HCT116 (cell line): ENCODE results near the gene ADCY2. TPM values are rescaled to one million over a fixed set of nuclear protein-coding genes. Genes with fewer than 3 reads are reported as not detected.

ENCODE experiments used
- ATAC-seq: fragments of 200-7000 bp; cut with Tn5 transposase; 2 replicates; pipeline ENCODE4 v1.9.1; 2020; ENCODE audit warnings: mild to moderate bottlenecking, moderate library complexity
- BruUV-seq: library from RNA; stranded (reverse); fragments of 400-500 nt; replicated peaks from 2 replicates; lab custom pipeline; 2021; lab: Mats Ljungman, UMichigan
- CTCF ChIA-PET: fragments of 300-600 bp; sonication (Branson Sonifier 250); formaldehyde crosslinking; loops from one replicate; lab custom pipeline; 2021; ENCODE audit warnings: antibody characterized with exemption; lab: Charles Lee
- POLR2A ChIA-PET: fragments of 300-600, 350-600 bp; sonication (Branson Sonifier 250); formaldehyde crosslinking; loops from one replicate; lab custom pipeline; 2021; ENCODE audit warnings: antibody characterized with exemption; lab: Charles Lee
- RAD21 ChIA-PET, 2 experiments: fragments of 300-600 bp; sonication (Branson Sonifier 250); formaldehyde crosslinking; loops; one replicate each; lab custom pipeline; 2023; ENCODE audit warnings: low total read pairs in 2 of 2; ENCODE audit not compliant: uncharacterized antibody in 2 of 2, unreplicated experiment in 2 of 2, low non-redundant PET in 1 of 2; lab: Charles Lee
- DNase-seq: peaks from one replicate; pipeline ENCODE4 v3.0.0-alpha.2; 2010; ENCODE audit warnings: low read depth, low spot score
- H2AFZ ChIP-seq: fragments of 200-600 bp; shearing (Covaris generic), sonication (generic); 2 replicates; pipeline ENCODE4 v1.6.1; 2017; ENCODE audit warnings: low read depth, mixed run types, mixed read lengths, antibody characterized with exemption, low read length; ENCODE audit not compliant: poor library complexity, severe bottlenecking
- H3K27ac ChIP-seq: 2 replicates; pipeline ENCODE4 v1.5.1; 2012; ENCODE audit warnings: low read depth, low read length
- H3K27me3 ChIP-seq: fragments of 200-600 bp; sonication (generic); 2 replicates; pipeline ENCODE4 v1.6.1; 2016; ENCODE audit warnings: mixed run types, low read length, mixed read lengths; ENCODE audit not compliant: insufficient read depth
- H3K36me3 ChIP-seq, 2 experiments: fragments of 200-500 bp in 1 of 2; fragments of 200-600 bp in 1 of 2; sonication (Bioruptor generic) in 1 of 2; sonication (generic) in 1 of 2; 2 replicates each; pipeline versions ENCODE4 v1.5.1 to v1.6.1; 2014 to 2016; ENCODE audit warnings: low read length in 2 of 2, inconsistent platforms in 1 of 2, mixed read lengths in 1 of 2, mixed run types in 1 of 2; ENCODE audit not compliant: insufficient read depth in 2 of 2, control insufficient read depth in 1 of 2
- H3K4me1 ChIP-seq, 2 experiments: fragments of 200-600 bp in 1 of 2; sonication (generic) in 1 of 2; 2 replicates each; pipeline versions ENCODE4 v1.5.1 to v1.6.1; 2012 to 2017; ENCODE audit warnings: low read length in 2 of 2, inconsistent platforms in 1 of 2, mild to moderate bottlenecking in 1 of 2, mixed read lengths in 1 of 2, mixed run types in 1 of 2, moderate library complexity in 1 of 2; ENCODE audit not compliant: insufficient read depth in 2 of 2, control insufficient read depth in 1 of 2
- H3K4me2 ChIP-seq: fragments of 200-600 bp; sonication (generic); 2 replicates; pipeline ENCODE4 v1.6.1; 2017; ENCODE audit warnings: mixed run types, low read length, mixed read lengths
- H3K4me3 ChIP-seq, 2 experiments: fragments of 200-600 bp in 1 of 2; sonication (generic) in 1 of 2; replicated peaks in 1 of 2; 2 replicates each; pipeline ENCODE4 v1.5.1; 2011 to 2016; ENCODE audit warnings: low read length in 2 of 2, control low read depth in 1 of 2, low read depth in 1 of 2, mild to moderate bottlenecking in 1 of 2, mixed read lengths in 1 of 2, mixed run types in 1 of 2
- H3K79me2 ChIP-seq: fragments of 200-600 bp; sonication (generic); 2 replicates; pipeline ENCODE4 v1.6.1; 2017; ENCODE audit warnings: mild to moderate bottlenecking, mixed run types, low read length, moderate library complexity, mixed read lengths; ENCODE audit not compliant: insufficient read depth
- H3K9ac ChIP-seq: fragments of 200-600 bp; sonication (generic); 2 replicates; pipeline ENCODE4 v1.6.1; 2016; ENCODE audit warnings: low read length, mixed read lengths
- H3K9me2 ChIP-seq: fragments of 200-600 bp; sonication (generic), shearing (Covaris generic); 2 replicates; pipeline ENCODE4 v1.6.1; 2017; ENCODE audit warnings: mixed run types, mild to moderate bottlenecking, moderate library complexity; ENCODE audit not compliant: insufficient read depth
- H3K9me3 ChIP-seq, 2 experiments: fragments of 200-500 bp in 1 of 2; fragments of 200-600 bp in 1 of 2; sonication (Bioruptor generic) in 1 of 2; sonication (generic) in 1 of 2; 2 replicates each; pipeline ENCODE4 v1.6.1; 2014 to 2017; ENCODE audit warnings: low read length in 2 of 2, mixed read lengths in 2 of 2, inconsistent platforms in 1 of 2, low read depth in 1 of 2, mild to moderate bottlenecking in 1 of 2, mixed run types in 1 of 2, moderate library complexity in 1 of 2; ENCODE audit not compliant: control insufficient read depth in 1 of 2, insufficient read depth in 1 of 2
- H4K20me1 ChIP-seq: fragments of 200-600 bp; sonication (generic), shearing (Covaris generic); 2 replicates; pipeline ENCODE4 v1.6.1; 2017; ENCODE audit warnings: mixed run types, mild to moderate bottlenecking, moderate library complexity; ENCODE audit not compliant: insufficient read depth
- CBX3 ChIP-seq: IDR thresholded peaks from 2 replicates; pipeline ENCODE4 v1.6.1; 2012; ENCODE audit warnings: low read depth
- CTCF ChIP-seq, 3 experiments: fragments of 200-600 bp in 1 of 3; sonication (generic) in 1 of 3; IDR thresholded peaks in 2 of 3; conservative IDR thresholded peaks in 1 of 3; 2 replicates each; pipeline ENCODE4 v1.5.1; 2012 to 2017; ENCODE audit warnings: low read depth in 2 of 3, low read length in 2 of 3, antibody characterized with exemption in 1 of 3, borderline replicate concordance in 1 of 3, control low read depth in 1 of 3, mild to moderate bottlenecking in 1 of 3, mixed read lengths in 1 of 3, mixed run types in 1 of 3, moderate library complexity in 1 of 3; ENCODE audit not compliant: insufficient read depth in 1 of 3
- EGR1 ChIP-seq: IDR thresholded peaks from 2 replicates; pipeline ENCODE4 v1.6.1; 2012; ENCODE audit warnings: low read depth
- EZH2 ChIP-seq: fragments of 200-600 bp; sonication (generic); IDR thresholded peaks from 2 replicates; pipeline ENCODE4 v1.6.1; 2017; ENCODE audit warnings: antibody characterized with exemption, mixed run types
- JUND ChIP-seq: IDR thresholded peaks from 2 replicates; pipeline ENCODE4 v1.6.1; 2012
- RAD21 ChIP-seq: IDR thresholded peaks from 2 replicates; pipeline ENCODE4 v1.6.1; 2012; ENCODE audit warnings: low read depth, mild to moderate bottlenecking
- REST ChIP-seq: IDR thresholded peaks from 2 replicates; pipeline ENCODE4 v1.6.1; 2012; ENCODE audit warnings: low read depth
- SIN3A ChIP-seq: IDR thresholded peaks from 2 replicates; pipeline ENCODE4 v1.6.1; 2012; ENCODE audit warnings: low read depth
- TCF7L2 ChIP-seq: IDR thresholded peaks from 2 replicates; pipeline ENCODE4 v1.7.0; 2011; ENCODE audit warnings: borderline replicate concordance, inconsistent platforms; ENCODE audit not compliant: insufficient read depth, insufficient read length; ENCODE audit errors: extremely low read depth
- YY1 ChIP-seq: IDR thresholded peaks from 2 replicates; pipeline ENCODE4 v1.6.1; 2011; ENCODE audit warnings: low read length, low read depth, moderate library complexity, mild to moderate bottlenecking; ENCODE audit not compliant: insufficient replicate concordance; ENCODE audit errors: extremely low read depth
- ZBTB33 ChIP-seq: IDR thresholded peaks from 2 replicates; pipeline ENCODE4 v1.6.1; 2011; ENCODE audit warnings: mild to moderate bottlenecking, low read length, moderate library complexity; ENCODE audit not compliant: insufficient replicate concordance; ENCODE audit errors: extremely low read depth
- ZNF274 ChIP-seq: fragments of 200-500 bp; sonication (Bioruptor generic); IDR thresholded peaks from 2 replicates; pipeline ENCODE4 v1.6.1; 2014; ENCODE audit warnings: mild to moderate bottlenecking, low read depth, low read length, inconsistent platforms
- intact Hi-C: fragments of 100-400 bp; cut with micrococcal nuclease; formaldehyde crosslinking; loops from 2 replicates; pipeline ENCODE4 v1.10.0; 2022
- total RNA-seq: library from RNA; stranded (reverse); gene quantifications from one replicate; pipeline ENCODE4 v1.2.1, GENCODE V29; 2021; ENCODE audit not compliant: unreplicated experiment

ADCY2 gene
- total RNA-seq, 1 experiment from 2014 or later = 0.15 TPM

- TF ChIP-seq JUND (no peak), REST (no peak)
Measured at GRCh38 chr5:7541898-7542297, 146.0 kb downstream of the ADCY2 start (continued).

GRCh38 chr5:7546555-7546954 is 150.6 kb downstream of the ADCY2 start:
- intact Hi-C loops = no loop called here
- Histone ChIP-seq H2AFZ (no peak overlapping the region), H3K9me3 (peaks cover 3 to 10% of the 10 kb centered on the region in 2 experiments; a peak in 2 of 4 replicates), H4K20me1 (no peaks in the 10 kb centered on the region), H3K9me2 (no peaks in the 10 kb centered on the region), H3K27me3 (no peaks in the 10 kb centered on the region), H3K36me3 (no peaks in the 10 kb centered on the region), H3K79me2 (no peaks in the 10 kb centered on the region), H3K27ac (no peak overlapping the region), H3K4me1 (no peaks in the 10 kb centered on the region), H3K4me2 (no peak overlapping the region), H3K4me3 (no peak overlapping the region), H3K9ac (no peak overlapping the region)
- ChIA-PET POLR2A (no interaction called here), RAD21 (no interaction called here), CTCF (no interaction called here)
- BruUV-seq = no TSS peak
- no peak for ATAC-seq
- DNase-seq = no peak
- no peak for TF ChIP-seq CTCF (IDR thresholded peaks at IDR 0.05 in 2 of 3, conservative IDR thresholded peaks at IDR 0.05 in 1 of 3; ENCODE audit: borderline replicate concordance in 1 of 3, insufficient read depth in 1 of 3, low read depth in 2 of 3, low read length in 2 of 3)
- no peak for TF ChIP-seq ZNF274
- no peak for TF ChIP-seq TCF7L2
- TF ChIP-seq YY1 = no peak
- no peak for TF ChIP-seq CBX3
- no peak for TF ChIP-seq RAD21
- TF ChIP-seq EZH2 = no peak
- no peak for TF ChIP-seq SIN3A
- no peak for TF ChIP-seq ZBTB33
- TF ChIP-seq EGR1 = no peak
